Endothelial cell of umbilical vein (primary cell): ENCODE measurements around the gene SFTPB. TPM values are rescaled to one million over a fixed set of nuclear protein-coding genes. Genes with fewer than 3 reads are reported as not detected.

ENCODE experiments used
- BruUV-seq: library from RNA; stranded (reverse); fragments of 400-500 nt; replicated peaks from 2 replicates; lab custom pipeline; 2021; lab: Mats Ljungman, UMichigan
- CTCF ChIA-PET: fragments of 300-600, 350-600 bp; sonication (Branson Sonifier 250); formaldehyde crosslinking; loops from one replicate; lab custom pipeline; 2021; ENCODE audit warnings: antibody characterized with exemption, inconsistent platforms; lab: Charles Lee
- POLR2A ChIA-PET: fragments of 300-600, 350-600 bp; sonication (Branson Sonifier 250); formaldehyde crosslinking; loops from one replicate; lab custom pipeline; 2021; ENCODE audit warnings: antibody characterized with exemption, inconsistent platforms; lab: Charles Lee
- DNase-seq: peaks from one replicate; pipeline ENCODE4 v3.0.0-alpha.2; 2011; ENCODE audit warnings: low read depth, low spot score
- FAIRE-seq: peaks from 2 replicates; lab custom pipeline; 2011; peaks lifted over from hg19 to GRCh38; lab: Jason Lieb, UNC
- H2AFZ ChIP-seq: 2 replicates; pipeline ENCODE4 v1.6.0; 2012; ENCODE audit warnings: low read depth, low read length, control low read depth, inconsistent platforms
- H3K27ac ChIP-seq: 2 replicates; pipeline ENCODE4 v1.5.1; 2011; ENCODE audit warnings: low read depth, mild to moderate bottlenecking, control low read depth, low read length, moderate library complexity; ENCODE audit not compliant: insufficient read depth
- H3K27me3 ChIP-seq, 2 experiments: 2 replicates each; pipeline versions ENCODE4 v1.6.0 to v1.6.1; 2011; ENCODE audit warnings: low read length in 2 of 2, mixed read lengths in 1 of 2; ENCODE audit not compliant: control insufficient read depth in 2 of 2, insufficient read depth in 2 of 2
- H3K36me3 ChIP-seq, 2 experiments: 2 replicates in 1 of 2; 3 replicates in 1 of 2; pipeline ENCODE4 v1.5.1; 2011; ENCODE audit warnings: low read length in 2 of 2, mild to moderate bottlenecking in 1 of 2, moderate library complexity in 1 of 2; ENCODE audit not compliant: control insufficient read depth in 2 of 2, insufficient read depth in 2 of 2; ENCODE audit errors: extremely low read depth in 1 of 2
- H3K4me1 ChIP-seq: 3 replicates; pipeline ENCODE4 v1.5.1; 2011; ENCODE audit warnings: mild to moderate bottlenecking, low read length; ENCODE audit not compliant: control insufficient read depth, insufficient read depth; ENCODE audit errors: extremely low read depth
- H3K4me2 ChIP-seq: 2 replicates; pipeline ENCODE4 v1.6.1; 2011; ENCODE audit warnings: low read length, control low read depth, mixed read lengths; ENCODE audit not compliant: insufficient read depth
- H3K4me3 ChIP-seq, 3 experiments: fragments of 200-600 bp in 1 of 3; sonication (generic), shearing (Covaris generic) in 1 of 3; replicated peaks in 1 of 3; 2 replicates each; pipeline ENCODE4 v1.5.1; 2011 to 2016; ENCODE audit warnings: control low read depth in 3 of 3, low read length in 3 of 3, mild to moderate bottlenecking in 2 of 3, inconsistent platforms in 1 of 3, low read depth in 1 of 3, moderate library complexity in 1 of 3; ENCODE audit not compliant: insufficient read depth in 1 of 3
- H3K79me2 ChIP-seq: 2 replicates; pipeline ENCODE4 v1.6.0; 2012; ENCODE audit warnings: low read length, inconsistent platforms; ENCODE audit not compliant: control insufficient read depth, insufficient read depth
- H3K9ac ChIP-seq: replicated peaks from 2 replicates; pipeline ENCODE3; 2011; ENCODE audit warnings: low read length, control low read depth; ENCODE audit not compliant: insufficient read depth; ENCODE audit errors: extremely low read depth
- H3K9me1 ChIP-seq: replicated peaks from 3 replicates; pipeline ENCODE4 v1.6.0; 2011; ENCODE audit warnings: mild to moderate bottlenecking, low read length; ENCODE audit not compliant: control insufficient read depth, insufficient read depth; ENCODE audit errors: extremely low read depth
- H3K9me3 ChIP-seq: replicated peaks from 2 replicates; pipeline ENCODE4 v1.5.1; 2012; ENCODE audit warnings: low read length, inconsistent platforms; ENCODE audit not compliant: control insufficient read depth, insufficient read depth
- H4K20me1 ChIP-seq: replicated peaks from 2 replicates; pipeline ENCODE3; 2011; ENCODE audit warnings: mild to moderate bottlenecking, low read length; ENCODE audit not compliant: control insufficient read depth, insufficient read depth; ENCODE audit errors: extremely low read depth
- CTCF ChIP-seq, 2 donors: IDR thresholded peaks; 1 replicate in 1 of 2; 2 replicates in 1 of 2; pipeline ENCODE4 v1.5.1; 2011; ENCODE audit warnings: low read length in 2 of 2, mild to moderate bottlenecking in 2 of 2, moderate library complexity in 2 of 2, control low read depth in 1 of 2, inconsistent platforms in 1 of 2, low read depth in 1 of 2; ENCODE audit not compliant: insufficient read depth in 1 of 2; ENCODE audit errors: extremely low read depth in 1 of 2
- FOS ChIP-seq: IDR thresholded peaks from 2 replicates; pipeline ENCODE4 v1.6.1; 2011; ENCODE audit warnings: mild to moderate bottlenecking, low read length, moderate library complexity, borderline replicate concordance; ENCODE audit not compliant: insufficient read depth
- GATA2 ChIP-seq: IDR thresholded peaks from 2 replicates; pipeline ENCODE4 v1.7.0; 2011; ENCODE audit warnings: low read depth, mild to moderate bottlenecking, moderate library complexity, mixed read lengths, low read length; ENCODE audit not compliant: insufficient read length, insufficient read depth
- MYC ChIP-seq: IDR thresholded peaks from one replicate; pipeline ENCODE4 v1.6.1; 2011; ENCODE audit warnings: mild to moderate bottlenecking, low read depth, low read length
- POLR2A ChIP-seq: IDR thresholded peaks from 2 replicates; pipeline ENCODE4 v1.6.1; 2012; ENCODE audit warnings: low read depth, mild to moderate bottlenecking, control low read depth, low read length
- POLR2AphosphoS5 ChIP-seq: IDR thresholded peaks from 2 replicates; pipeline ENCODE4 v1.6.1; 2012; ENCODE audit warnings: low read depth, mild to moderate bottlenecking, control low read depth, low read length, moderate library complexity; ENCODE audit not compliant: insufficient read depth
- dilution Hi-C: fragments of 300-500 bp; cut with MboI; formaldehyde crosslinking; loops from one replicate; pipeline ENCODE4 v1.15.0; 2019; ENCODE audit warnings: low sequenced_read_pairs; ENCODE audit not compliant: extremely low pct_ligation_motif_present
- intact Hi-C: fragments of 100-400 bp; cut with micrococcal nuclease; formaldehyde crosslinking; loops from one replicate; pipeline ENCODE4 v1.10.0; 2022
- polyA plus RNA-seq, 4 experiments: library from polyadenylated mRNA; depleted of rRNA in 3 of 4; stranded (reverse) in 3 of 4; unstranded in 1 of 4; fragments of >200 nt; gene quantifications; 2 replicates each; pipeline versions ENCODE4 v1.2.1 to v1.2.3, GENCODE V29; 2011 to 2012; ENCODE audit warnings: missing spikeins in 1 of 4
- total RNA-seq: library from RNA; stranded (reverse); gene quantifications from 2 replicates; pipeline ENCODE4 v1.2.3, GENCODE V29; 2021

SFTPB gene
- total and polyA plus RNA-seq, 2 donors (not counting 3 experiments of a cell fraction or from before 2014, with no cell fraction given), result not detected

GRCh38 chr2:85708641-85709040 lies 40.6 kb upstream of the SFTPB start:
- CTCF ChIA-PET, result interaction anchor here (1.0 to 8.8 kb wide), 17 partner anchors 11 to 118 kb away, joined by 3 to 138 read pairs (median 8); partner anchors contain the start of gene GNLY
- Histone ChIP-seq H2AFZ (no peak overlapping the region), H3K4me1 (peaks cover 14% of the 10 kb centered on the region), H3K79me2 (no peaks in the 10 kb centered on the region), H3K27ac (no peak overlapping the region), H3K9me3 (no peaks in the 10 kb centered on the region), H3K4me2 (no peak overlapping the region), H3K4me3 (no peak overlapping the region), H3K36me3 (no peaks in the 10 kb centered on the region), H3K9ac (no peak overlapping the region), H3K27me3 (no peaks in the 10 kb centered on the region), H3K9me1 (no peaks in the 10 kb centered on the region), H4K20me1 (no peaks in the 10 kb centered on the region)
- FAIRE-seq (no peak), DNase-seq (no peak)
- dilution Hi-C loops (loop anchor here (25.0 kb wide), 1 partner anchor 104 kb away; no protein-coding TSS in a partner anchor), intact Hi-C loops (no loop called here)
- POLR2A ChIA-PET, result no interaction called here
- no TSS peak for BruUV-seq
- TF ChIP-seq POLR2A (no peak), GATA2 (no peak), FOS (no peak), POLR2AphosphoS5 (no peak), MYC (no peak)

- POLR2A ChIA-PET, result no interaction called here
Observed at GRCh38 chr2:85707304-85707703, 39.3 kb upstream of the SFTPB start.

More at GRCh38 chr2:85707304-85707703, 39.3 kb upstream of the SFTPB start:
- no peaks in the 10 kb centered on the region for H4K20me1 ChIP-seq
- H3K79me2 ChIP-seq, result no peaks in the 10 kb centered on the region
- no peaks in the 10 kb centered on the region for H3K9me1 ChIP-seq
- no peak overlapping the region for H3K4me3 ChIP-seq
- intact Hi-C loops, result loop anchor here (1.0 kb wide), 3 partner anchors 28 to 70 kb away; no protein-coding TSS in a partner anchor
- peak; percentile 77 to 87 for TF ChIP-seq CTCF (IDR thresholded peaks at IDR 0.05; ENCODE audit: extremely low read depth in 1 of 2, insufficient read depth in 1 of 2, low read depth in 1 of 2, low read length in 2 of 2)
- TF ChIP-seq MYC, result no peak
- H3K4me1 ChIP-seq, result peaks cover 18% of the 10 kb centered on the region
- H3K27ac ChIP-seq, result no peak overlapping the region
- DNase-seq (peak; percentile 81), FAIRE-seq (peak; percentile 97)
- no peaks in the 10 kb centered on the region for H3K36me3 ChIP-seq
- BruUV-seq, result no TSS peak
- CTCF ChIA-PET, result interaction anchor here (0.7 to 8.8 kb wide), 34 partner anchors 8 to 321 kb away, joined by 3 to 138 read pairs (median 6); partner anchors contain the start of gene ATOH8
- peak overlapping the region; percentile 39 for H2AFZ ChIP-seq
- no peaks in the 10 kb centered on the region for H3K27me3 ChIP-seq
- no peak overlapping the region for H3K4me2 ChIP-seq
- H3K9me3 ChIP-seq, result no peaks in the 10 kb centered on the region
- H3K9ac ChIP-seq, result no peak overlapping the region
- dilution Hi-C loops, result loop anchor here (25.0 kb wide), 1 partner anchor 105 kb away; no protein-coding TSS in a partner anchor
